HG03571 (cell line): ENCODE measurements around the gene AKR1E2.

Experiments
- ATAC-seq: cut with Tn5 transposase; IDR thresholded peaks from one replicate; pipeline ENCODE4 v1.9.1; 2021; ENCODE audit not compliant: unreplicated experiment

Gene AKR1E2

DNA sequence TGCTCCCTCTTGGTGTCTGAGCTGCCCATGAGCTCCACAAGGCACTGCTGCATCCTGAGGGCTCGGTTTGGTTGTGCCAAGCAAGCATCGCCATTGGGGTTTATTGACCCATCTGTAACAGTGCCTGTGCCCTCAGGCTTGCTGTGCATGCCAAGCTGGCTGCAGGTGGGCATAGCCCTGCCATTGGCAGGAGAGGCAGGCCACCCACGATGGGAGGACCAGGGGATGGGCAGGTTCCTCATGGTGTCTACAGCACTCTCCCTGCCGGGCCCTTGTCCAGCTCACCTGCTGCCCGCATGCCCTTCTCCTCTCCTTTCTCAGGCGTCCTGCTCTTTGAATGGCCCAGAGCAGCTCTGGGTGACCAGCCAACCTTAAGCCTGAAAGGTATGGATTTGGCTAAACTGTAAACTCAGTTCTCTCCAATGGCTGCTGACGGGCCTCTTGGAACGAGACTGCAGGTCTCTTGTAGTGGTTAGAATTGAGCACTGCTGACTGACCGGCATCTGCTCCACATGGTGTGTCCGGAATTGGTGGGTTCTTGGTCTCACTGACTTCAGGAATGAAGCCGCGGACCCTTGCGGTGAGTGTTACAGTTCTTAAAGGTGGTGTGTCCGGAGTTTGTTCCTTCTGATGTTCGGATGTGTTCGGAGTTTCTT is 17.6 kb downstream of the AKR1E2 start:
- no peak for ATAC-seq

DNA sequence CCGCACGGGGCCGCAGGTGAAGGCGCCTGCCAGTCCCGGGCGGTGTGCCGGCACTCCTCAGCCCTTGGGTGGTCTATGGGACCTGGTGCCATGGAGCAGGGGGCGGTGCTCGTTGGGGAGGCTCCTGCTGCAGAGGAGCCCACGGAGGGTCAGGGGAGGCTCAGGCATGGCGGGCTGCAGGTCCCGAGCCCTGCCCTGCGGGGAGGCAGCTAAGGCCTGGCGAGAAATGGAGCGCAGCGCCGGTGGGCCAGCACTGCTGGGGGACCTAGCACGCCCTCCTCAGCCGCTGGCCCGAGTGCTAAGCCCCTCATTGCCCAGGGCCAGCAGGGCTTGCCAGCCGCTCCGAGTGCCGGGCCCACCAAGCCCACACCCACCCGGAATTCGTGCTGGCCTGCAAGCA is 18.9 kb downstream of the AKR1E2 start:
- ATAC-seq, result no peak

GRCh38 chr10:4845766-4846165 is 19.8 kb downstream of the AKR1E2 start:
- ATAC-seq, result no peak

DNA sequence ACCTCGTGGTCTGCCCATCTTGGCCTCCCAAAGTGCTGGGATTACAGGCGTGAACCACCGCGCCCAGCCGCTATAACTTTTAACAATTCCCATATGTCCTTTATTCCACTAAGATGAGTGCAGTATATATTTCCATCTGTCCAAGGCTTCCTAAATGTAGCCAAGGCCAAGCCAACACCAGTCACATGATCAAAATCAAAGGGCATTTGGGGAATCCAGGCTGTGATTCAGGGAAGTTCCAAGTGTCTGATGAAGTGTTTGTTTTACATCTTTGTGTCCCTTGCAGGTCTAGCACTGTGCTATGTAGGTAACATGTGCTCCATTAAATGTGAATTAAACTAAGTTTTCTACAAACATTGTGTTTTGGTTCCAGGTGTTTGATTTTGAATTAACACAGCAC is 20.8 kb downstream of the AKR1E2 start:
- no peak for ATAC-seq

- ATAC-seq, result no peak
Measured at GRCh38 chr10:4847561-4848355, 21.8 kb downstream of the AKR1E2 start.

DNA sequence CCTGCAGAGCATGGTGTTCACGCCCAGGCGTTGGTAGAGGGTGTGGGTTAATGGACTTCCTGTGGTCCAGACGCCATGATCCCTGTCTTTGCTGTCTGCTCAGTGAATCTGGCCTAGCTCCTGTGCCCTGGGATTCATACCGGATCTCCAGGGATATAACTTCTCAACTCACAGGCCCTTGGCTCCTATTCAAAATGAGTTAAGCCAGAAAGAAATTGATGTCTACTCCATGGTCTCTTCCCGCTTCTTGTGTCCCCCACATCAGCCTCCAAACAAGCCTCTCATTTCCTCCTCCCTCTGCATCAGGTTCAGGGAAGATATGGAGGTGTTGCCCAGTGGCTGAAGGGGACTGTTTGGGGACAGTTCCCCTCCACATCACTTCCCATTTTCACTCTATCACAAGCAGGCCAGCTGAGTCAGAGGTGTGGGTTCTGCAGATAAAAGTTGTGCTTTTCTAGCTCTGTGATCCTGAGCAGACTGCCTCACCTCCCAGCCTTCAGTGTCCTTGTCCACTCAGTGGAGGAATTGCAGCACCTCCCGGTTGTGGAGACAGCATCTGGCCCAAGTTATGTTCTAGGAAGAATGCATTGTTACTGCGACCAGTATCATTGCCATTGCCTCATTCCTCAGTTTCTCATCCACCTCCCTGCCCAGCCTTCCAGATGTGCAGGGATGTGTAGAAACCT is 22.5 kb downstream of the AKR1E2 start:
- no peak for ATAC-seq

GRCh38 chr10:4849042-4849402 is 23.0 kb downstream of the AKR1E2 start:
- no peak for ATAC-seq

DNA sequence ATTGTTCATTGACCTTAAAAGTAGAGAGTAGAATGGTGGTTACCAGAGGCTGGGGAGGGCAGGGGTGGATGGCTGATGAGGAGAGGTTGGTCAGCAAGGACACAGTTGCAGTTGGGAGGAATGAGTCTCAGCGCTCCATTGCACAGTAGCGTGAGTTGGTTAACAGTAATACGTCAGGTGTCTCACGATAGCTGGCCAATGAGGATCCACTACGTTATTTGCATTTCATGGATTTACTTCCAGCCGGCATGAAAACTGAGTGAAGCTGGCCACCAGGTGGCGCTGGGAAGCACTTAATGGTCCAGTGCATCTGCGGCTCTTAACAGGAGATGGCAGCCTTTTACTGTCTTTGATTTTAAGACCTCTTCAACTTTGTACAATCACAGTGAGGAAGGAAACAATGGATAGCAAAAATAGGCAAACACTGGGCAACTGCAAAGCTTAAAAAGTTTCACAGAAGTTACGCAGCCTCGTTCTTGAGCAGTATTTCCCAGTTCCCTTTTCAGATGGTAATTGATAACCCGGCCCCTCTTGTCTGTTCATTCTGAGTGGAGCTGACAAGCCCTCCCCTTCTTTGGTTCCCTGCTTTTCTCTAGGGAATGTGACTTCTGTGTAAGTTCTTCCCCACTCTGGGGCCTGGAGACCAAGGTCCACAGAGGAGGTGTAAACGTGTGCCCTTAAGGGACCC is 23.7 kb downstream of the AKR1E2 start:
- ATAC-seq, result peak; percentile 84

DNA sequence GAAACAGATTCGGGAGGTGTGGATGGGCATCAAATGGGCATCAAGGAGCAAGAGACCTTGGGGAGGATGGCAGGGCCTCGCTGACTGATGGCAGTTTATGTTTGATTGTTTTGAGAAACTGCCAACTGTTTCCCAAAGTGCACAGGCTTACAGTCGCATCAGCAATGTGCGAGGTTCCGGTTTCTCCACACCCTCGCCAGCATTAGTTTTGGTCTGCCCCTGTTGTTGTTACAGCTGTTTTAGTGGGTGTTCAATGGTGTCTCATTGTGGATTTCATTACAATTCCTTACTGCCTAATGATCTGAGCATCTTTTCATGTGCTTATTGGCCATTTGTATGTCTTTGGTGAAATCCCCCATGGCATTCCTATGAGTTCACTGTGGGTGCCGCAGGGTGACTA is 24.4 kb downstream of the AKR1E2 start:
- no peak for ATAC-seq

GRCh38 chr10:4851176-4851575 is 25.2 kb downstream of the AKR1E2 start:
- ATAC-seq, result no peak

GRCh38 chr10:4851846-4852245 is 25.8 kb downstream of the AKR1E2 start:
- no peak for ATAC-seq

DNA sequence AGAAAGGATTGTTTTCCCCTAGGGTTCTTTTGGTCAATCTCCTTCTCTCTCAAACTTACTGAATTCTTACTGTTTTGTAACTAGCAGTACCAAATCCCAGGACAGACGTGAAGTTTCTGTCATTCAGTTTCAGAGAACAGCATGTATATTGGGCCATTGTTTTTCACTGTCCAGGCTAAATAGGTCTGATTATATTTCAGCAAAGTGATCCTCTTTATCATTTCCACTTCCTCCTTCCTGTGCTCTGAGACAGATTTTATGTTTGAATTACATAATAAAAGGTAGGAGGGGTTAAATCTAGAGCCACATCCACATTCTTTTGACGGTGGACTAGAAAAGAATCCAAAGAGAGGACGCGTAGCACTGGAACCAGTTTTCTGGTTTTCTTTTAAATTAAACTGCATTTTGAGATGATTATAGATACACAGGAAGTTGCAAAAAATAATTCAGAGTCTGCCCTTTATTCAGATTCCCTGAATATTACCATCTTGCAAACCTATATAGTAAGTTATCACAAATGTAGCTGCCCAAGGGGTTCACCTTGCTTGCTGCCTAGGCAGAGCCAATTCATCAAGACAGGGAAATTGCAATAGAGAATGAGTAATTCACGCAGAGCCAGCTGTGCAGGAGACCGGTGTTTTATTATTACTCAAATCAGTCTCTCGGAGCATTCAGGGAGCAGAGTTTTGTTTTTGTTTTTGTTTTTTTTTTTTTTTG is 40.1 kb downstream of the AKR1E2 start:
- ATAC-seq, result no peak

- ATAC-seq, result no peak
Measured at GRCh38 chr10:4867109-4867519, 41.1 kb downstream of the AKR1E2 start.

DNA sequence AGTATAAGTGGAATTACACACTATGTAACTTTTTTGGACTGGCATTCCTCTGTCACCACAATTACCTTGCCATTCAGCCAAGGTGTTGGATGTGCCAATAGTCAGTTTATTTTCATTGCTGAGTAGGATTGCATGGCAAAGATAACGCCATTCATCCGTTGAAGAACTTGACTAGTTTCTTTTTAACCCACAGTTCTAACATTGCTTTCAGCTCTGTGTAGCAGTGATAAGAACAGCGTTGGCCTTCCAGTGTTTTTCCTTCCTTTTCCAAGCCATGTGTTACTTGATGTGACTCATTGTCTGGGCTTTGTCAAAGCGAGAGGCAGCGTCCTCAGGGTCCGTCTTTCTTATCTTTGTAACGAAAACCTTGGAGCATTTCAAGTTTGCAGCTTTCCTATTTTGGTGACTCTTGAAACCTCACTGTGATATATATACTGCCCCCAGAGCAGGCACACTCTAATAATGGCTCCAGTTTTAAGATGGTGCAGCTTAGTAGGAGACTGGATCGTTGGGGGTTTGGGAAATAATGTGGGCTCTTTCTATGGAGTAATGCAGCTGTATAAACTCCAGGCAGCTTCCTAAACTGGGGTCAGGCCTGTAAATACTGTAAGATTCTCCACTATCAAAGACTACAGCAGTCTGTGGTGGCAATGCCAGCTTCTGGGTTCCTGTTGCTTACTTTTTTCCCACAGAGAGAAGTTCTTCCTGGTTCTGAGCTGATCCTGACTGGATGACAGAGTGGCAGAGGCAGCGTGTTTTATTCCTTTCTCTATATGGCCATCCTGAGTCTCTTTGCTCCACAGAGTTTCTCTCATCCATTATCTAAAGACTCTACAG is 41.7 kb downstream of the AKR1E2 start:
- ATAC-seq, result no peak

- no peak for ATAC-seq
Measured at GRCh38 chr10:4868357-4868657, 42.3 kb downstream of the AKR1E2 start.

DNA sequence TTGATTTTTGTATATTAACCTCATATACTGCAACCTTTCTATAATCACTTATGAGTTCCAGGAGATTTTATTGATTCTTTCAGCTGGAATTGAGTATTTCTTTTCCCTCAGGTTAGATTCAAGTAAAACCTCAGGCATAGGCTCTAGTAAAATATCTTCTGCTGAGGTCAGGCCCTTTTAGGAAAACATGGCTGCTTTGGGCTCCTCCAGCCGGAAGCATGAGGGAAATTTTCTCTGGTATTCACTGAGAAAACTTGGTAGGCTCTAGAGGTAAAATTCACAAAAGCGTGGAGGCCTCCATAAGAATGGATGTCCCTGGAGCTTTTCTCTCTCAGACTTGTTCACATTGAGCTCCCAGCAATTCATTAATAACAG is 56.7 kb downstream of the AKR1E2 start:
- no peak for ATAC-seq

- no peak for ATAC-seq
Measured at GRCh38 chr10:4883079-4883739, 57.2 kb downstream of the AKR1E2 start.

DNA sequence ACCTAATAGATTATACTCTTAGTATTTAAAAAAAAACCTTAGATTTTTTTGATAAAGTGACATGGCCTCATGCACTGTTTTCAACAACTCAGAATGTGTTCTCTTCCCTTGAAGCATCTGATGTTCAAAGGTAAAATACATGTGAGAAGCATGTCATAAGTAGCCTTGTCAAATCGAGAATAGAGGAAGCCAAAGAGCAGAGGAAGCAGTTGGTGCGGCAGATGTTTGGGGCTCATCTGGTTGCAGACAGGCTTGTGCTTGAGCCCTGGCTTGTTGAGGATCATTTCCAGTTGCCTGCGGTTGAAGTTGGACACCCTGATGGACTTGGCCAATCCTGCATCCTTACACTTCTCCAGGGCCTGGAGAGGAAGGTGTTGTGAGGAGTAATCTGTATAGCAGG is 59.2 kb downstream of the AKR1E2 start:
- no peak for ATAC-seq

DNA sequence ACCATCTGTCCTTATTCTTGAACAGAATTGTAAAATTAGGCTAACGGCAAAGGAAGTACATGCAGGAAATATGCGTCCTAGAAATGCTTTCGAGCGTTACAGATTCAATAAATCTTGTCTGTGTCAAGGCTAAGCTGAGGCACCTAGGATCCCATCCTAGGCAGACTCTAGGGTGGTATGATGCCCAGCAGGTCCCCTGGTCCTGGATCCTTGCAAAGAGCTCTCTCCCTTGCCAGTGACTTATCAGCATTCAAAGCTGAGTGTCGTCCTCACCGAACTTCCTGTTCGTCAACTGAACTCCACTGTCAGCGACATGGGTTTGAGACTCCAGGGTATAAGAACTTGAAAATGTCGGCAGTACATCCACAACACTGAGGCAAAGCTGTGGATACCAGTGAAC is 61.5 kb downstream of the AKR1E2 start:
- no peak for ATAC-seq

DNA sequence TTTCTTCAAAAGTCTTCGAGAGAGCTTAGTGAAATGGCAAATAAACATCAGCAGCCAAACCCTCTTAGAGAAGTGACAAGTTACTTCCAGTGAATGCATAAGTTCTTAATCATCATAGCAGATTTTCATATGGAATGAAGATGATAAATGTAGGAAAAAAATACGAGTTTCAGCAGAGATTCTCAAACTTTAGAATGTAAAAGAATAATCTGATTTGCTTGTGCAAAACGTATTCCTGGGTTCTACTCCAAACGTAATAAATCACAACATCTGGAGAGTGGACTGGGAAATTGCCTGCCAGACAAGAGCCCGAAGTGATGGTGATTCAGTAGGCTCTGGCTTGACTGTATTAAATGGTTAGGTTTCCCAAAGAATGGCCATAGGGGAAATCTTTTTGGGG is 62.2 kb downstream of the AKR1E2 start:
- no peak for ATAC-seq
